DMS 273 (cell line): ENCODE data around the gene KCNIP4.
A peak's percentile ranks its signal among the peaks of the same experiment; 100 is the strongest.
"Not testable (repeated sequence)": the region's sequence is repeated elsewhere in the genome, so short reads cannot be mapped to it uniquely, and the experiment has no call there.

ENCODE experiments used
- DNase-seq: peaks from one replicate; lab custom pipeline; 2025; ENCODE audit not compliant: unreplicated experiment; lab: John Stamatoyannopoulos, UW

KCNIP4 gene

GRCh38 chr4:21380861-21381260 is 567.7 kb downstream of the KCNIP4 start:
- DNase-seq, result no peak

GRCh38 chr4:21377046-21377445 is 571.5 kb downstream of the KCNIP4 start:
- no peak for DNase-seq

GRCh38 chr4:21376176-21376575 is 572.4 kb downstream of the KCNIP4 start:
- no peak for DNase-seq

GRCh38 chr4:21374641-21375368 is 573.8 kb downstream of the KCNIP4 start:
- no peak for DNase-seq

- no peak for DNase-seq
These were observed 581.0 kb downstream of the KCNIP4 start for GRCh38 chr4:21367567-21367966.

- DNase-seq, result no peak
These were observed 581.7 kb downstream of the KCNIP4 start for GRCh38 chr4:21366840-21367239.

GRCh38 chr4:21366312-21366711 is 582.3 kb downstream of the KCNIP4 start:
- no peak for DNase-seq

- DNase-seq, result no peak
These were observed 584.9 kb downstream of the KCNIP4 start for GRCh38 chr4:21363701-21364100.

GRCh38 chr4:21352354-21352753 is 596.2 kb downstream of the KCNIP4 start:
- not testable (repeated sequence) for DNase-seq

- no peak for DNase-seq
These were observed 601.4 kb downstream of the KCNIP4 start for GRCh38 chr4:21347142-21347541.

- no peak for DNase-seq
These were observed 620.4 kb downstream of the KCNIP4 start for GRCh38 chr4:21327976-21328700.

- DNase-seq, result no peak
These were observed 628.5 kb downstream of the KCNIP4 start for GRCh38 chr4:21320034-21320433.

- DNase-seq, result no peak
These were observed 640.9 kb downstream of the KCNIP4 start for GRCh38 chr4:21307709-21308108.

- DNase-seq, result no peak
These were observed 644.1 kb downstream of the KCNIP4 start for GRCh38 chr4:21304540-21304887.

- DNase-seq, result no peak
These were observed 658.0 kb downstream of the KCNIP4 start for GRCh38 chr4:21290562-21290961.

GRCh38 chr4:21276046-21276445 is 672.5 kb downstream of the KCNIP4 start:
- no peak for DNase-seq

- DNase-seq, result no peak
These were observed 677.0 kb downstream of the KCNIP4 start for GRCh38 chr4:21271439-21272052.

- DNase-seq, result peak; percentile 62
These were observed 700.2 kb downstream of the KCNIP4 start for GRCh38 chr4:21248331-21248730.

GRCh38 chr4:21242163-21242562 is 706.4 kb downstream of the KCNIP4 start:
- DNase-seq, result no peak

GRCh38 chr4:21226637-21227538 is 721.7 kb downstream of the KCNIP4 start:
- DNase-seq, result peak; percentile 13

GRCh38 chr4:21211846-21212245 is 736.7 kb downstream of the KCNIP4 start:
- peak; percentile 33 for DNase-seq
